ENCODE results near the gene SMNDC1.

SMNDC1 gene

DNA sequence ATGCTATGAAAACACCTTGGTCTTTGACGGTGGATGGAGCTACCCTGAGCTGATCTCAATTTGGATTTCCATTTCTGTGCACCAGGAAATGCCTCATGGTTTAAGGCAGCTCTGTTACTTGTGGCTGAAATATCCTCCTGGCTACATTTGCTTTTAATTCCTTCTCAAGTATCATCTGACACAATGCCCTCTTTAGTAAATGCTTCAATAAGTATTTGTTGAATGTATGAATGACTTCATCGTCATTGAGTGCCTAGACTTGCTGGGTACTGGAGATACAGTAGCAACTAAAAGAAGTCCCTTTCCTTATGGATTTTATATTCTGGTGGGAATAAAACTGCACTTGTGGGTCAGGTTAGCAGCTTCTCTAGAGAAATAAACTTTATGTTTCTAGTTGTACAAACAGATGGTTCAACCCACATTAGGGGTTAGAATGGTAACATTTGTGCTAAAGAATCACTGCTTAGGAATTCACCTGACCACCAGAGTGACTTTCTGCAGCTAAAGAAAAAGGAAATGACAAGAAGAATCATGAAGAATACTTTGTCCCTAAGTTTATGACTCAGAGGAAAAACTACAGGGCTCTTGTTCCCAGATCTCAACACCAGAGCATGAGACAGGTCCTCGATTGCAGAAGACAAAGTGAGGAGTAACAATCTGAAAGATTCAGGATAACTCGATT, 21.8 kb upstream of the SMNDC1 start:
- no peak for DNase-seq

DNA sequence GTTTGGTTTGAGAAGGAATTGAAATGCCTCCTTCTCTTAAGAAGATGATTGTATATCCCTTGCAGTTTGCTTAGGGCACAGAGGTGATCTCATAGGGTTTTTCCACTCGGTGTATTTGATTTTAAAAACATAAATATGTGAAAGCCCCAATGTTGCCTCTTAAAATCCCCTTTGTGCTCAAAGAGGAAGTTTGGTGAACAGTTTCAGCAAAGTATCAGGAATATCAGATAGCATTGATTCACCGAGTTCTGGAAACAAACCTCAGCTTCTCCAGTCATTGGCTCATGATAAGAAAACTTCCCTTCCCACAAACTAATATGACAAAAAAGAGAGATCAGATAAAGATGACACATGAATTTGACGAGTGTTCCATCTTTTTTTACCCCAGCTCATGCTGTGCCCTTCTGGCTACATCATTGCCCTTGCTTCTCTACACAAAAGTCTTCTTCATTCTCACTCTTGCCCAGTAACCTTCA, 20.1 kb upstream of the SMNDC1 start:
- DNase-seq, result no peak

DNA sequence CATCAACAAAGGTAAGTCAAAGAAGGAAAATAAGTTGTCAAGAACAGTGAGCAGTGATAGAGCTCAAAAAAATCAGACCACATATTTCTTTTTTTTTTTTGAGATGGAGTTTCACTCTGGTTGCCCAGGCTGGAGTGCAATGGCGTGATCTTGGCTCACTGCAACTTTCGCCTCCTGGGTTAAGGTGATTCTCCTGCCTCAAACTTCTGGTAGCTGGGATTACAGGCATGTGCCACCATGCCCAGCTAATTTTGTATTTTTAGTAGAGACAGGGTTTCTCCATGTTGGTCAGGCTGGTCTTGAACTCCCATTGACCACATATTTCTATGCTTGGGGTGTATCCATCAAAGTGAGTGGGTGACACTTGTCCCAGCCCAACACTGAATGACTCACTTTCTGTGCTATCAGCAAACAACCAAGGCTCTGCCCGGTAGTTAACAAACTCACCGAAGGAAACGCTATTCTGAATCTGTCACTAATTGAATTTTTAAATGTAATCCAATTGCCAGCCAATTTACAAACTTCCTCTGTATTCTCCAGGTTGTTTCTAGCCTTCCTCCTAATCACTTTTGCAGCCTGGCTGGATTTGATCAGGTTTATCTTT, 19.6 kb upstream of the SMNDC1 start:
- DNase-seq, result no peak

DNA sequence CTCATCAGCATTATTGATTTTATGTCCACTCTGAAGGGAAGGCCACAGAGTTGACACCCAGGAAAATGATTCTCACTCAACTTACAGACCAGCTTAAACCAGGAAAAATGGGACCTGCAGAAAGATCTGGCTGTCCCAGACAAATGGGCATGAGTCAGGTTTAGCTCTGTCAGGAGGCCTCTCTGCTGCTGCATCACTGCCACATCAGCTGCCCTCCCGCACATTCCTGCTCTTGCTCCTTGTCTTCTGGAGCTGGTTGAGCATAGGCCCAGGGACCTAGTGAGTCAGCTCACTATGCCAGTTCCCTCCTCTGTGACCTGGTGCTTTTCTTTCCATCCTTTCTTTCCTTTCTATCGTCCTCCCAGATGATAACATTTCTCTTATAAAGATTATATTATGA, 18.8 kb upstream of the SMNDC1 start:
- no peak for DNase-seq

DNA sequence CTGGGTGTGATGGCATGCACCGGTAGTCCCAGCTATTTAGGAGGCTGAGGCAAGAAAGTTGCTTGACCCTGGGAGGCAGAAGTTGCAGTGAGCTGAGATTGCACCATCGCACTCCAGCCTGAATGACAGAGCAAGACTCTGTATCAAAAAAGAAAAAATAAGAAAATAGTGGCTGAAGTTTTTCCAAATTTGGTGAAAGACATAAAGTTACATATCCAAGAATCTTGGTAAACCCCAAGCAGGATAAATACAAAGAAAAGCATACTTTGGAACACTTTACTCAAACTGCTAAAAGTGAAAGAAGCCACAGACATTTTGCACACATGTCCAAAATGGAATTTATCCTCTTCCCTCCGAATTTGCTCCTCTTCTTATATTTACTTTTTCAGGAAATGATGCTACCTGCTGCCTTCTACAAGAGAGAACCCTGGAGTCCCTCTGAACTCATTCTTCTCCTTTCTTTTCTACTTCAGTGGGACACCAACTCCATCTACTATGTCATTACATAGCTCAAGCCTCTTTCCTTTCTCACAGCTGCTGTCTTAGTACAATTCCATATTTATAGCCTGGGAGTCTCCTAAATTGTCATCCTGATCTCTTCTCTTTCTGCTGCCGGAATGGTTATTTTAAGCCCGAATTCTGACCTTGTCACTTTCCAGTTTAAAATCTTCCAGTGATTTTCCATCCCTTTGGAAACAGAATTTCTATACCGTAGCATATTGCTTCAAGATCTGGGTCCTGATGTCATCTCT, 17.3 kb upstream of the SMNDC1 start:
- DNase-seq, result no peak

DNA sequence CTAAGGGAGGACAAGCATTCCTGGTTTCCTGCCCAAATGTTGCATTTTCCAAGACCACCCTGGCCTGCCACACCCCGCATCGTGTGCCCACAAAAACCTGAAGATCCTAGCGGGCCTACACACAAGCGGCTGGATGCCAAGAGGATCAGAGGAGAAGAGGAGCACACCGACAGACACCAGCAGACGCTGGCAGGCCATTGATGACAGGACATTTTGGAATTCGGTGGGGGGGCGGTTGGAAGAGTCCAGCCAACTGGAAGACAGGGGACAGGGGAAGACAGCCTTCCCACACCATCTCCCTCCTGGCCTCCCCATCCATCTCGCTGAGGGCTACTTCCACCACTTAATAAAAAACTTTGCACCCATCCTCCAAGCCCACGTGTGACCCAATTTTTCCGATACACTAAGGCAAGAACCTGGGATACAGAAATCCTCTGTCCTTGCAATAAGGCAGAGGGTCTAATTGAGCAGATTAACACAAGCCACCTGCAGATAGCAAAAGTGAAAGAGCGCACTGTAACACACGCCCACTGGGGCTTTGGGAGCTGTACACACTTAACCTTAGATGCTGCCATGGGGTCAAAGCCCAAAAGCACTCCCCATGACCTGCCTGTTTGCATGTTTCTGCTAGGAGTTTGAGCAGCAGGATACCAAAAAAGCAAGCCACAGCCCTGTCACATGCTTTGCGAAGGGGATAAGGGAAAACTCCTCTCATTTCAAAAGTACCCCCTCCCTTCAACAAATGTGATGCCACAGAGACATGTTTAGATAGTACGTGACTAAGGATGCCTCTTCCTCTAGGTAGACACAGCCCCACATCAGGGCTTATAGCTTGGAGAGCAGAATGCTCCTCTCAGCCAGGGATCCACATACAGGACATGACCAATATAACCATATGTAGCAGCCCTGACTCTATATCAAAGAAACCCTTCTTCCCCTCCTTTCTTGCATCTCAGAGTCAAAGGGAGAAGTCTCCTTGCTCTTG, 13.4 kb upstream of the SMNDC1 start:
- no peak for DNase-seq

DNA sequence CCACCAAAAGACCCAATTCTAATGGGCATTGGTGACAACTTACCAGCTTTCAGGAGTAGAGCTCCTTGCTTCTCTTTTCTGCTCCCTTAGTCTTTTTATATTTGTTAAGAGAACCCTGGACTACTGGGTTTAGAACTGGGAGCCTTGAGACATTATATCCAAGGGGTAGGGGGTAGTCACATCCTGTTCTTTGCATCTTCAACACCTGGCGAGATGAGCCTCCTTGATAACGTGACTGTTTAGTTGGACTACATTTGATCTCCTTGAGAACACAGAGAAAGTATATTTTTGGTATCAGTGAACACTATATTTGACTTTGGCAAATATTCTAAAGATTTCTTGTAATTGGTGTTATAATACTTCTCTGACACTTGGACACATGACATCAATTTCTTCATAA, 9.0 kb upstream of the SMNDC1 start:
- DNase-seq, result no peak

DNA sequence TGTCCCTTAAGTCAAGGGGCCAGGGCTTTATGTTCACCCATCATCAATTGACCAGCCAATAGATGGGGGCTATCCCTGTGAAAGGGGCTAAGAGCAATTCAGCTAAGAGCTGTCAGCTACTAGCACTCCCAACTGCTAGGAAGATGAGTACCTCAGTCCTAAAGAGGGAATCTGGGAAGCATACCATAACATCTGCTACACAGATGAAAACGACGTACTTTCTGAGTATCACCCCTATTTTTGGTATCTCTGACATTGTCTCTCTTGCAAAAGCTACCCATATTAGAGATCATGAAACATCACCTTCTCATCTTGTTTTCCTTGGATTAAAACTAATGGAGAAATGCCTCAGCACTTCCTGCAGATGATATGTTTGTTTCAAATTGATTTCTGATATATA, 7.5 kb upstream of the SMNDC1 start:
- no peak for DNase-seq

DNA sequence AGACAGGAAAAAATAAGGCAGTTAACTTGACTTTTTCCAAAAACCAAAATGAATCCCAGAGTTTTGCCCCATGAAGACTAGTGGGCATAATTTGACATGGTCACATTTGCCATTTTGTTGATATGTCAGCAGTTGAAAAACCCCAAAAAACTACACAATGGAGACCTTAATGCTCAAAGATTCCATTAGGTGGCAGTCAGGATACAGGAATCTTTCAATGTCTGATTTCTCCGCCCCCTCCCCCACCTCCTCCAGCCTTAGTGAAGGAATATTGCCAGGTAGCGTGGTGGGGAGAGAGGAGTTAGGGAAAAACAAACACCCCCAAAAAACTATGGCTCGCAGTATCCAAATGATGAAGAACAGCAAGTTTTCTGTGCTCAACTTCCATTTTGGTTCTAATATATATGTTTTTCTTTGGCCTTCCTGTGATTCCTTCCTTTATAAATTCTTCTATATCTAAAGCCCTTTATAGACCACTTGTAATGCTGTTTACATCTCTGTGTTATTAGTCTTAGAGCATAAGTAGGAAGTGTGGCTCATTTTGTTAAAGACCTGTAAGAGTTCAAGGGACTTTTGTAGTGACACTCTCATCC, 6.7 kb upstream of the SMNDC1 start:
- DNase-seq, result peak; percentile 71 to 80

DNA sequence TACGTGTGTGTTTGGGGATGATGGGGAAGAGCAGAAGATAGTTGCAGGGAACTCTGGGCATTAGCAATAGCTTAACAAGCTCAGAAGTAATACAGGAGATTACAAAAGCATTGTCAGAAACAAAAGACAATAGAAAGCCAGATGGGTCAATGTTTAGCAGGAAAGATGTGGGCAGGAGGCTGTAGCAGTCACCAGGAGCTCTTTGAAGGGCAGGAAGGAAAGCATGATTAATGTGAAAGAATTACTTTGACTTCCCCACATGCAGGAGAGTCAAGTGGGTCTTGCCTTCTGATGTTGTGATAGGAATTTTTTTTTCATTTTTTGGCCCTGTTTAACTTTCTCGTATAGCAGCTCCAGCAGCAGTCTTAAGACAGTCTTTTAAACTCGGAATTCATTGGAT, 6.0 kb upstream of the SMNDC1 start:
- peak in 1 of 2 experiments; percentile 22 for DNase-seq

DNA sequence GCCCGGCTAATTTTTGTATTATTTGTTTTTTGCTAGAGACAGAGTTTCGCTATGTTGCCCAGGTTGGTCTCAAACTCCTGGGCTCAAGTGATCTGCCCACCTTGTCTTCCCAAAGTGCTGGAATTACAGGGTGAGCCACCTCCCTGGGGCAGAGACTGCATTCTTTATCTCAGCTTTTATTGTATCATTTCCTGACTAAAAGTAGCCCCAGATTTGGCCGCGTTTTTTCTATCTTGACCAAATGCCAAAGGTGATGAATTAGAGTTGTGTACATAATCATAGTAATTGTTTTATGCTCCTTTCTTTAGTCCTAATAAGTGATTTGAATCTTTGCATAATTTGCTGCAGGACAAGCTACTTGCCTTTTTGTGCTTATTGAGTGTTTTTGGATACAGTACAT, 3.1 kb upstream of the SMNDC1 start:
- no peak for DNase-seq

DNA sequence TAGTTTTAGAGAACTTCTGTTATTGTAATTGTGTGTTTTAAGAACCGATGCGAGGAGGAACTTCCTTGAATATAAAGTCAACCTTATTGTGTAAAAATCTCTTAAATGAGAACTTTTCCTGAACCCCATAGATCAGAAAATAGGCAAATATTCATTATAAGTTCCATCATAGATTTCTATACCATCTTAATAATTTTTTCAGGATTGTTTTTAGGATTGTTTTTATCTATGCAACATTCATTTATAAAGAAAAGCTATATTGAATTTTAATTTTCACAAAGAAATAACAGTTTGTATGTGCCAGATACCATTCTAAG, 1.7 kb upstream of the SMNDC1 start:
- DNase-seq, result no peak

DNA sequence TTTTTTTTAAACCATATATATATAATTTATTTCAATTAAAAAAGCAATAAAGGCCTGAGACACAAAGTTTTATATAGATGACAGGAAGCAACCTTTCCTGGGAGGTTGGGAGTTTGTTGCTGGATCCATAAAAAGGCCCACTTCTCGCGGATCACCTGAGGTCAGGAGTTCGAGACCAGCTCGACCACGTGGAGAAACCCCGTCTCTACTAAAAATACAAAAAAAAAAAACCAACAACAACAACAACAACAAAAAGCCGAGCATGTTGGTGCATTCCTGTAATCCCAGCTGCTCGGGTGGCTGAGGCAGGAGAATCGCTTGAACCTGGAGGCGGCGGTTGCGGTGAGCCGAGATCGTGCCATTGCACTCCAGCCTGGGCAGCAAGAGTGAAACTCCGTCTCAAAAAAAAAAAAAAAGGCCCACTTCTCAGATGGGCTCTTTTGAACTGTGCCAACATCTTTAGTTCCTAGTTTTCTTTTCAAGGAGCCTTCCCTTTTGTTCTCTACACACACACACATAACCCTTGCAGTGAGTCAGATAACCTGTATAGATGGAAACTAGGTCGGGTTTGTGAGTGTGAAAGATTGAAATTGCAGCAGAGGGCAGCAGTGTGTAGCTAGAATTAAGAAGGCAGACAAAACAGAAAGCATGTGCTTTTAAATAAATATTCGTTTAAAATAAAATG, 1.2 kb upstream of the SMNDC1 start:
- peak; percentile 98 to 100 for DNase-seq

DNA sequence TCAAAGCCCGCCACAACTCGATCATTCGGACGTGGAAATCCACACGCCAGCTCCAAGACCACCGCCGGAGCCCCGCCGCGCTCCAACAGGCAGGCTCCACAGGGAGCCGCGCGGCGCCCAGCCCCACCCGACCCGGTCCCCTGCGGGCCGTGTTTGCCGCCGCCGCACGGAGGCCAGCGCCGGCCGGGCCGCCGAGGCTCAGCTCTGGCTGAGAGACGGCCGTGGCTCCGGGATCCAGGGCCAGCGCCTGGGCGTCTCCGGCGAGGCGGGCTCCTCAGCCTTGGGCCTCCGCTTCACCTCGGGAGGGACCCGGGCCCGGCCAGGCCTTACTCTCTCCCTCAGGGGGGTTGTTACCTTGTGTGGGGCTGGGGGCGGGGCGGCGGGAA, 333 bp downstream of the SMNDC1 start:
- no peak for DNase-seq

DNA sequence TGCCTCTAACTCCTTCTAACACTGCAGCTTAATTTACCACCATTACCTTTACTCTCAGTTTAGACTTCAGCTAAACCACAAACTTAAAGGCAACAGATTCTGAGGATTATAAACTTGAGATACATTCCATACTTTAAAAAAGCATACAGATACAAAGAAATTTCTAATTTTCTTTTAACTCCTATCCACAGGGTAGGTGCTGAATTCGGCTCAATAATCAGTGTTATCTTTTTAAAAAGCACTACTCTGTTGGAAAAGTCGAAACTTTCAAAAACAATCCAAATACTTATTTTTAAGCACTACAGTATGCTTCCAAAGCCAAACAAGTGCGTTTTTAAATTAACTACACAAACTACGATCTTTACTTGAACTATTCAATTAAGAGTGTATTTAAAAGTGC, 1.0 kb downstream of the SMNDC1 start:
- peak in 1 of 2 experiments; percentile 46 for DNase-seq

DNA sequence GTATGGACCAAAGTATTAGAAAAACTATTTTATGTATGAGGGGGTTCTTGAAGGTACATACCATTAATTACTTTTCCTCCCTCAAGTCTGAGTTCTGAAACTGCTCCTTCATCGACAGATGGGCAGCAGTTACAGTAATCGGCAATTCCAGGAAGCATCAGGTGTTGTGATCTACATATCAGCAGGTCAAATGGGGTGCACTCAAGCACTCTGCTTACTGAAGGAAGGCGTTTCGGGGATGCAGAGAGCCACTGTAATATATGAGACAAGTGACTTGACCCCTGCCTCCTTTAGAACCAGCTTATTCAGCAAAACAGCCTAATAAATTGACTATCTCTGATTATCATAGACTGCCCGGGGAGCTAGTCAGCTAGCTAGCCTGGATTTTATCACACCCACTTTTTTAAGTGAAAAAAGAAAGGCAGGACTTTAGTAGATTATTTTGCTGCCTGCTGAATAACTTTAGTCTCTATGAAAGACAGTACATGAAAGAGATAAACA, 4.2 kb downstream of the SMNDC1 start:
- DNase-seq, result no peak

DNA sequence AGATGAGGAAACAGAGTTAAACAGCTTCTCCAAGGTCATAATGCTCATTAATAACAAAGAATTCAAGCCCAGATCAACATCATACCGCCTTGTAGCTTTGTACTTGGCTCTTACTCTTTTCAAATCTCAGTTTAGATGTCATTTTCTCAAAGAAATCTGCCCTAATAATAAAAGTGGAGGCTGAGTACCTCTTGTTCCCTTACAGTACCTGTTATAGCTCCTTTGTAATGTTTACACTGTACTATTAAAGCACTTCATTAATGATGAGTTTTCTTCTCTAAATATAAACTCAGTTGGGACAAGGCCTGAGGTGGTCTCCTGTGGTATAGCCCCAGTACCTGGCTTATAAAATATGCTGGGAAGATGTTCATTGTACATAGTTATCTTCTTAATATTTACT, 7.8 kb downstream of the SMNDC1 start:
- DNase-seq, result no peak

DNA sequence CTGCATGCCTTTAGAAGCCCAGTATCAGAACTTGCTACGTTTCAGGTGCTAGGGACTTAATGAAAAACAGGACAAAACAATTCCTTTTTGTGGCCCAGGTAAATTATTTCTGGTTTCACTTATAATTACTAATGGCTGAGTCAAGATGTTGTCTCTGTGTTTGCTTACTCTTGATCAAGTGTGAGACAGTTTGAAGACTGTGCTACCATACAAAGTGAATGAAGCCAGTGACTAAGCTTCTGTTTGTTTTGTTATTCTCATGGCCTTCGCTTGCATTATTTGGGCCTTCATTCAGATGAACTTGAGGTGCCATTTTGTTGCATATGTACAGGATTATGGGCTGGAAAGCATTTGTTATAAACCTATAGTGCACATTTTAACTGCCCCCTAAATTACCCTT, 17.9 kb downstream of the SMNDC1 start:
- no peak for DNase-seq

DNA sequence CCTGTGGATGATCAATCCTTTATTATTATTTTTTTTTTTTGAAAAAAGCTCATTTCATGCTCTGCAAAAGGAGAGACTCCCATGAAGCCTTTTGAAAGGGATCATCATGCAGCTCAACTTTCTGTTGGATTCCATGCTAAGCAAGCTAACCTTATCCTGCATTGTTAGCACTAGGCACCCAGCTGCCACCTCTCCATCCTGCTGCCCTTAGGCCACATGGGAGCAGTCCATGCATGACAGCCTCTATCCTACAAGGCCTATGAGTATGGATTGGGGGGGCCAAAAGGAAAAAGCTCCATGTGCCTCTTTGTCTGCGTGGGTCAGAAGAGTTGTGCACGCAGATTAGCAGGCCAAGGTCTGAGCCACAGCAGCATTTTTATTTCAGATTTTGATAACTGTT, 19.2 kb downstream of the SMNDC1 start:
- no peak for DNase-seq

DNA sequence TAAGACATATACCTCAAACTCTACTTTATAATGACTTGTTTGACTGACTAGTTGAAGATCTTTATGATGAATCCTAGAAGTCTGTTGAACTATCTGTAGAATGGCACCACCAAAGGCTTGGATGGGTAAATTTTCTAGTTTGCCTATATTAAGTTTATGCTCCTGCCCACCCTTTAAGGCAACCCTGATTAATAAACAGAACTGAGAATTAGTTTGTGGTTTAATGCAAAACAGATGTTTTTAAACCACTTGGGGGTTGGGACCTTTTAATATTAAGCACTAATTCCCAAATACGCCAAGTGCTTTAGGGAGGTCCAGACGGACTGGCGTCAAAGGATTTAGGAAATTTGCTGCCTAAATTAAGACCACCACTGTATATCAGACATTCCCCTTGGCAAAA, 20.5 kb downstream of the SMNDC1 start:
- no peak for DNase-seq

DNA sequence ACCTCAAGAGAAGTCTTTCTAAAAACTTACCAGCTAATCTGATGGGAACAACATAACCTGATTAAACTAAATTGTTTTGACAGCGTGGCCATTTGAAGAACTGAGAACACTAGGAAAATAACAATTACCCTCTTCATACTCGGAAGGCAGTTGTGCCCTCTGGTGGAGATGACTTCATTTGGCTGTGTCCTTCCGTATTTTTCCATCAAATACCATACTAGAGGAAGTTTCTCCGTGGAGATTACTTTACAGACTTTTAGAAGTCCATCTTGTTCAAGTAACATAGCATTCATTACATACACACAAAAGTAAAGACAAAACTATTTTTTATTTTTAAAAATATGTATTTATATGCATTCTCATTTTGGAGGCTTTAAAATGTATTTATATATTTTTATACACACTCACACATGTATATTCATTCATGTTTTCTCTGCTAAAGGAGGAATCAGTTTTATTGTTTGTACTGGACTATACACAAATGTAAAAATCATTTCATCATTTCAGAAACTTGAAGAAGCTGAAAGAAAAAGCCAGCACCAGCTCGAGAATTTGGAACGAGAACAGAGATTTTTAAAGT, 25.2 kb downstream of the SMNDC1 start:
- DNase-seq, result peak; percentile 94 to 98

Data from Kasumi-1 (cell line).